HepG2 (cell line): Measurements from ENCODE around the gene SQOR. TPM values are rescaled to one million over a fixed set of nuclear protein-coding genes. Genes with fewer than 3 reads are reported as not detected.
A peak's percentile ranks its signal among the peaks of the same experiment; 100 is the strongest.

Source experiments
- ATAC-seq: fragments of 200-7000 bp; cut with Tn5 transposase; 3 replicates; pipeline ENCODE4 v1.9.1; 2020; ENCODE audit warnings: mild to moderate bottlenecking, moderate library complexity
- BruUV-seq: library from RNA; stranded (reverse); fragments of 400-500 nt; replicated peaks from 2 replicates; lab custom pipeline; 2021; lab: Mats Ljungman, UMichigan
- CTCF ChIA-PET: fragments of 300-600 bp; formaldehyde crosslinking; extraction: SDS; loops from one replicate; lab custom pipeline; 2021; ENCODE audit warnings: low total read pairs, inconsistent platforms, low intra/inter-chr PET ratio; lab: Yijun Ruan, JAX
- POLR2A ChIA-PET: fragments of 350-600 bp; sonication (Branson Sonifier 250); formaldehyde crosslinking; loops from one replicate; lab custom pipeline; 2020; ENCODE audit warnings: antibody characterized with exemption, inconsistent platforms; lab: Yijun Ruan, JAX
- DNase-seq: peaks from one replicate; pipeline ENCODE4 v3.0.0-alpha.2; 2015; ENCODE audit warnings: low spot score
- FAIRE-seq: peaks from 3 replicates; lab custom pipeline; 2011; peaks lifted over from hg19 to GRCh38; lab: Jason Lieb, UNC
- H2AFZ ChIP-seq: one replicate; pipeline ENCODE4 v1.6.1; 2011; ENCODE audit warnings: low read length, inconsistent platforms
- H3K27ac ChIP-seq: fragments of 300-600 bp; 3 replicates; pipeline ENCODE4 v1.8.0; 2011; ENCODE audit warnings: mixed run types, mild to moderate bottlenecking, mixed read lengths, low read length, inconsistent platforms; ENCODE audit not compliant: insufficient read depth; ENCODE audit errors: extremely low read length
- H3K27me3 ChIP-seq, 2 experiments: fragments of 200-600 bp in 1 of 2; 2 replicates in 1 of 2; 3 replicates in 1 of 2; pipeline versions ENCODE4 v1.6.0 to v1.8.0; 2011; ENCODE audit warnings: low read length in 2 of 2, mild to moderate bottlenecking in 2 of 2, moderate library complexity in 2 of 2, inconsistent platforms in 1 of 2; ENCODE audit not compliant: insufficient read depth in 2 of 2, control insufficient read depth in 1 of 2
- H3K36me3 ChIP-seq, 2 experiments: fragments of 200-600 bp in 1 of 2; replicated peaks in 1 of 2; 2 replicates in 1 of 2; 3 replicates in 1 of 2; pipeline versions ENCODE4 v1.5.1 to v1.8.0; 2011; ENCODE audit warnings: low read length in 2 of 2, inconsistent platforms in 1 of 2; ENCODE audit not compliant: insufficient read depth in 2 of 2, control insufficient read depth in 1 of 2
- H3K4me1 ChIP-seq: 2 replicates; pipeline ENCODE4 v1.5.1; 2012; ENCODE audit warnings: low read length, inconsistent platforms; ENCODE audit not compliant: insufficient read depth
- H3K4me2 ChIP-seq: 2 replicates; pipeline ENCODE4 v1.6.0; 2011; ENCODE audit warnings: low read depth, low read length, inconsistent platforms
- H3K4me3 ChIP-seq, 3 experiments: fragments of 200-600 bp in 1 of 3; sonication (generic), shearing (Covaris generic) in 1 of 3; replicated peaks in 1 of 3; 2 replicates each; pipeline ENCODE4 v1.5.1; 2011 to 2016; ENCODE audit warnings: low read length in 3 of 3, inconsistent platforms in 2 of 3, low read depth in 2 of 3, mild to moderate bottlenecking in 2 of 3, control low read depth in 1 of 3, mixed read lengths in 1 of 3; ENCODE audit not compliant: insufficient read depth in 1 of 3
- H3K79me2 ChIP-seq: one replicate; pipeline ENCODE4 v1.6.1; 2011; ENCODE audit warnings: low read length, inconsistent platforms; ENCODE audit not compliant: insufficient read depth
- H3K9ac ChIP-seq: 2 replicates; pipeline ENCODE4 v1.6.0; 2011; ENCODE audit warnings: mild to moderate bottlenecking, low read depth, low read length, inconsistent platforms; ENCODE audit not compliant: insufficient read depth
- H3K9me3 ChIP-seq: 2 replicates; pipeline ENCODE4 v1.5.1; 2012; ENCODE audit warnings: mild to moderate bottlenecking, low read length
- H4K20me1 ChIP-seq: 2 replicates; pipeline ENCODE4 v1.6.0; 2011; ENCODE audit warnings: inconsistent platforms, mild to moderate bottlenecking, low read length, moderate library complexity; ENCODE audit not compliant: insufficient read depth
- ARNTL ChIP-seq: sonication (generic); formaldehyde crosslinking; IDR thresholded peaks from 2 replicates; pipeline ENCODE4 v1.4.0; 2020; ENCODE audit warnings: mild to moderate bottlenecking, missing genetic modification reagents
- CENPX ChIP-seq: sonication (generic); formaldehyde crosslinking; IDR thresholded peaks from 2 replicates; pipeline ENCODE4 v1.9.0; 2021; ENCODE audit warnings: mild to moderate bottlenecking, missing genetic modification reagents, moderate library complexity
- KAT8 ChIP-seq: IDR thresholded peaks from 2 replicates; pipeline ENCODE4 v1.6.1; 2016; ENCODE audit warnings: missing genetic modification reagents, missing compliant biosample characterization
- MAX ChIP-seq: IDR thresholded peaks from 2 replicates; pipeline ENCODE4 v1.6.1; 2012; ENCODE audit warnings: inconsistent platforms
- NR2F6 ChIP-seq, 2 experiments: IDR thresholded peaks; 2 replicates each; pipeline ENCODE4 v1.6.1; 2016; ENCODE audit warnings: antibody characterized with exemption in 1 of 2, mild to moderate bottlenecking in 1 of 2
- RAD21 ChIP-seq: fragments of 450-650 bp; formaldehyde crosslinking; IDR thresholded peaks from 2 replicates; pipeline ENCODE4 v1.5.0; 2020; ENCODE audit warnings: mild to moderate bottlenecking
- RAD51 ChIP-seq: fragments of 450-650 bp; IDR thresholded peaks from 2 replicates; pipeline ENCODE4 v1.6.1; 2016; ENCODE audit warnings: borderline replicate concordance
- SAFB2 ChIP-seq: sonication (generic); formaldehyde crosslinking; IDR thresholded peaks from 2 replicates; pipeline ENCODE4 v1.5.1; 2020; ENCODE audit warnings: missing genetic modification reagents, low read depth, mild to moderate bottlenecking, borderline replicate concordance
- STAG1 ChIP-seq: sonication (generic); formaldehyde crosslinking; IDR thresholded peaks from 2 replicates; pipeline ENCODE4 v1.4.0; 2020; ENCODE audit warnings: missing genetic modification reagents
- TBX2 ChIP-seq: sonication (generic); formaldehyde crosslinking; IDR thresholded peaks from 2 replicates; pipeline ENCODE4 v1.5.0; 2020; ENCODE audit warnings: missing genetic modification reagents, mild to moderate bottlenecking, borderline replicate concordance
- TFDP1 ChIP-seq: IDR thresholded peaks from 2 replicates; pipeline ENCODE4 v1.6.1; 2016; ENCODE audit warnings: missing compliant biosample characterization, missing genetic modification reagents, borderline replicate concordance
- ZMYM3 ChIP-seq: sonication (generic); formaldehyde crosslinking; IDR thresholded peaks from 2 replicates; pipeline ENCODE4 v1.5.1; 2020; ENCODE audit warnings: mild to moderate bottlenecking, missing genetic modification reagents
- ZNF547 ChIP-seq: sonication (generic); formaldehyde crosslinking; IDR thresholded peaks from 2 replicates; pipeline ENCODE4 v1.5.1; 2020; ENCODE audit warnings: mild to moderate bottlenecking, missing genetic modification reagents
- ZNF557 ChIP-seq: sonication (generic); formaldehyde crosslinking; IDR thresholded peaks from 2 replicates; pipeline ENCODE4 v1.4.0; 2020; ENCODE audit warnings: missing genetic modification reagents
- ZNF761 ChIP-seq: sonication (generic); formaldehyde crosslinking; conservative IDR thresholded peaks from 2 replicates; pipeline ENCODE4 v1.4.0; 2020; ENCODE audit warnings: mild to moderate bottlenecking, missing genetic modification reagents
- ZNF790 ChIP-seq: sonication (generic); formaldehyde crosslinking; IDR thresholded peaks from 2 replicates; pipeline ENCODE4 v1.8.0; 2022; ENCODE audit warnings: missing genetic modification reagents, mild to moderate bottlenecking, borderline replicate concordance
- WGBS: methylation state at CpG from one replicate; pipeline ENCODE4 v1.1.6; 2017; ENCODE audit warnings: low lambda C conversion rate; 5-methylcytosine and 5-hydroxymethylcytosine counted together
- in situ Hi-C: cut with HindIII; loops from 2 replicates; pipeline ENCODE4 v1.10.0; 2017; ENCODE audit warnings: low pct_unique_long_range_greater_than_20kb; ENCODE audit not compliant: extremely low pct_ligation_motif_present
- intact Hi-C: fragments of 100-400 bp; cut with micrococcal nuclease; formaldehyde crosslinking; loops from one replicate; pipeline ENCODE4 v1.10.0; 2022; ENCODE audit not compliant: unreplicated experiment
- polyA plus RNA-seq, 8 experiments: library from polyadenylated mRNA; depleted of rRNA in 3 of 8; stranded (reverse) in 7 of 8; unstranded in 1 of 8; fragments of >200 nt; fragmentation: Illumina TruSeq in 4 of 8; extraction: Trizol in 4 of 8; gene quantifications; 2 replicates each; pipeline versions ENCODE4 v1.2.1 to v1.2.3, GENCODE V29; 2011 to 2016; ENCODE audit warnings: low read depth in 4 of 8, missing spikeins in 1 of 8, mixed read lengths in 1 of 8; ENCODE audit not compliant: insufficient read depth in 1 of 8
- total RNA-seq, 5 experiments: library from RNA; depleted of rRNA; stranded (reverse); fragments of >200 nt; fragmentation: Illumina TruSeq; extraction: Trizol; gene quantifications; 2 replicates each; pipeline ENCODE4 v1.2.3, GENCODE V29; 2016; ENCODE audit warnings: low read depth in 1 of 5
- TF ChIP-seq, protein P1 (sequence below): sonication (generic); formaldehyde crosslinking; IDR thresholded peaks from 2 replicates; pipeline ENCODE4 v1.5.0; 2020; ENCODE audit warnings: mild to moderate bottlenecking, missing genetic modification reagents, moderate library complexity
- TF ChIP-seq, protein P2 (sequence below): IDR thresholded peaks from 2 replicates; pipeline ENCODE4 v1.6.1; 2018; ENCODE audit warnings: missing genetic modification reagents, mild to moderate bottlenecking, missing compliant biosample characterization

Gene SQOR
- total and polyA plus RNA-seq, 2 of the 13 experiments (the other 11 are each of a cell fraction or from before 2014, with no cell fraction given), result 19.3 to 19.4 TPM

- in situ Hi-C loops (loop anchor here (25.0 kb wide), 1 partner anchor 382 kb away; no protein-coding TSS in a partner anchor), intact Hi-C loops (loop anchor here (1.0 to 5.0 kb wide), 2 partner anchors 71 to 597 kb away; no protein-coding TSS in a partner anchor)
- H3K27me3 ChIP-seq, result no peaks in the 10 kb centered on the region
- peak; percentile 68 for DNase-seq
- no peaks in the 10 kb centered on the region for H3K9me3 ChIP-seq
- no TSS peak for BruUV-seq
- H3K4me2 ChIP-seq, result peak overlapping the region; percentile 91
- ATAC-seq, result peak; percentile 90
- 2% methylated on average over 15 of the region's 15 CpGs for WGBS
- POLR2A ChIA-PET, result no interaction called here
- no peak overlapping the region for H3K27ac ChIP-seq
- H3K9ac ChIP-seq, result peak overlapping the region; percentile 67
- no peaks in the 10 kb centered on the region for H3K36me3 ChIP-seq
- no peaks in the 10 kb centered on the region for H3K79me2 ChIP-seq
- peaks cover 6% of the 10 kb centered on the region; the same call in 1 of the 2 replicates for H3K4me1 ChIP-seq
- CTCF ChIA-PET, result interaction anchor here (0.6 to 1.2 kb wide), 3 partner anchors 71 to 96 kb away, joined by 3 read pairs; partner anchors contain the start of gene SQOR
- peak overlapping the region; percentile 98 for H2AFZ ChIP-seq
- H4K20me1 ChIP-seq, result no peaks in the 10 kb centered on the region
- peak; percentile 90 for FAIRE-seq
- H3K4me3 ChIP-seq, result peak overlapping the region; percentile 57 to 70 (median 68)
- TF ChIP-seq RAD21 (CRISPR knock-in tag) (peak; percentile 77), MAX (peak; percentile 53; the same call in 1 of the 2 replicates), NR2F6 (IDR thresholded peaks at IDR 0.05) (no peak), NR2F6 (CRISPR knock-in tag; IDR thresholded peaks at IDR 0.05) (no peak), TBX2 (CRISPR knock-in tag) (peak; percentile 41; the same call in 1 of the 2 replicates), ARNTL (peak; percentile 45; the same call in 1 of the 2 replicates), STAG1 (CRISPR knock-in tag) (peak; percentile 77), SAFB2 (CRISPR knock-in tag) (no peak), KAT8 (CRISPR knock-in tag) (0 out of 2 replicates have a peak, but pooled peaks have one; percentile 23), ZNF790 (CRISPR knock-in tag) (no peak), RAD51 (peak; percentile 81; the same call in 1 of the 2 replicates), ZNF557 (0 out of 2 replicates have a peak, but pooled peaks have one; percentile 40), TFDP1 (CRISPR knock-in tag) (peak; percentile 52; the same call in 1 of the 2 replicates), ZNF547 (0 out of 2 replicates have a peak, but pooled peaks have one; percentile 35), ZMYM3 (peak; percentile 47; the same call in 1 of the 2 replicates), ZNF761 (CRISPR knock-in tag) (no peak), CENPX (no peak)
- TF ChIP-seq, protein P1, sequence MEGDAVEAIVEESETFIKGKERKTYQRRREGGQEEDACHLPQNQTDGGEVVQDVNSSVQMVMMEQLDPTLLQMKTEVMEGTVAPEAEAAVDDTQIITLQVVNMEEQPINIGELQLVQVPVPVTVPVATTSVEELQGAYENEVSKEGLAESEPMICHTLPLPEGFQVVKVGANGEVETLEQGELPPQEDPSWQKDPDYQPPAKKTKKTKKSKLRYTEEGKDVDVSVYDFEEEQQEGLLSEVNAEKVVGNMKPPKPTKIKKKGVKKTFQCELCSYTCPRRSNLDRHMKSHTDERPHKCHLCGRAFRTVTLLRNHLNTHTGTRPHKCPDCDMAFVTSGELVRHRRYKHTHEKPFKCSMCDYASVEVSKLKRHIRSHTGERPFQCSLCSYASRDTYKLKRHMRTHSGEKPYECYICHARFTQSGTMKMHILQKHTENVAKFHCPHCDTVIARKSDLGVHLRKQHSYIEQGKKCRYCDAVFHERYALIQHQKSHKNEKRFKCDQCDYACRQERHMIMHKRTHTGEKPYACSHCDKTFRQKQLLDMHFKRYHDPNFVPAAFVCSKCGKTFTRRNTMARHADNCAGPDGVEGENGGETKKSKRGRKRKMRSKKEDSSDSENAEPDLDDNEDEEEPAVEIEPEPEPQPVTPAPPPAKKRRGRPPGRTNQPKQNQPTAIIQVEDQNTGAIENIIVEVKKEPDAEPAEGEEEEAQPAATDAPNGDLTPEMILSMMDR, result peak; percentile 90
- TF ChIP-seq, protein P2, sequence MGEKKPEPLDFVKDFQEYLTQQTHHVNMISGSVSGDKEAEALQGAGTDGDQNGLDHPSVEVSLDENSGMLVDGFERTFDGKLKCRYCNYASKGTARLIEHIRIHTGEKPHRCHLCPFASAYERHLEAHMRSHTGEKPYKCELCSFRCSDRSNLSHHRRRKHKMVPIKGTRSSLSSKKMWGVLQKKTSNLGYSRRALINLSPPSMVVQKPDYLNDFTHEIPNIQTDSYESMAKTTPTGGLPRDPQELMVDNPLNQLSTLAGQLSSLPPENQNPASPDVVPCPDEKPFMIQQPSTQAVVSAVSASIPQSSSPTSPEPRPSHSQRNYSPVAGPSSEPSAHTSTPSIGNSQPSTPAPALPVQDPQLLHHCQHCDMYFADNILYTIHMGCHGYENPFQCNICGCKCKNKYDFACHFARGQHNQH, result no peak
Measured at GRCh38 chr15:45705510-45706473, 71.0 kb downstream of the SQOR start.
